GM06990 (cell line): ENCODE data around the gene TIMP1.
A peak's percentile ranks its signal among the peaks of the same experiment; 100 is the strongest.

Experiments used
- DNase-seq: peaks from one replicate; pipeline ENCODE4 v3.0.0-alpha.2; 2011; ENCODE audit not compliant: insufficient read length; ENCODE audit errors: extremely low read depth
- H3K27me3 ChIP-seq: replicated peaks from 2 replicates; pipeline ENCODE4 v1.6.0; 2011; ENCODE audit warnings: low read length; ENCODE audit not compliant: control insufficient read depth, insufficient read depth
- H3K36me3 ChIP-seq: 2 replicates; pipeline ENCODE4 v1.5.1; 2011; ENCODE audit warnings: low read length; ENCODE audit not compliant: control insufficient read depth, insufficient read depth
- H3K4me3 ChIP-seq: replicated peaks from 2 replicates; pipeline ENCODE4 v1.5.1; 2011; ENCODE audit warnings: low read depth, mild to moderate bottlenecking, control low read depth, low read length
- CTCF ChIP-seq: IDR thresholded peaks from 2 replicates; pipeline ENCODE4 v1.5.1; 2011; ENCODE audit warnings: low read length, control low read depth, mild to moderate bottlenecking, inconsistent platforms; ENCODE audit not compliant: insufficient read depth, poor library complexity, severe bottlenecking

Gene TIMP1

GRCh38 chrX:47579537-47579936 is 2.7 kb upstream of the TIMP1 start:
- H3K27me3 ChIP-seq = no peaks in the 10 kb centered on the region
- DNase-seq = no peak
- TF ChIP-seq CTCF = no peak
- H3K4me3 ChIP-seq = no peak overlapping the region
- no peaks in the 10 kb centered on the region for H3K36me3 ChIP-seq

GRCh38 chrX:47583240-47583861 is 1.1 kb downstream of the TIMP1 start:
- no peak for TF ChIP-seq CTCF
- DNase-seq = no peak
- peak overlapping the region; percentile 63 for H3K4me3 ChIP-seq
- H3K27me3 ChIP-seq = no peaks in the 10 kb centered on the region; the same call in 1 of the 2 replicates
- H3K36me3 ChIP-seq = peaks cover 2% of the 10 kb centered on the region; the same call in 1 of the 2 replicates

GRCh38 chrX:47584714-47585113 is 2.5 kb downstream of the TIMP1 start:
- Histone ChIP-seq H3K27me3 (no peaks in the 10 kb centered on the region; the same call in 1 of the 2 replicates), H3K4me3 (no peak overlapping the region), H3K36me3 (peaks cover 2% of the 10 kb centered on the region; the same call in 1 of the 2 replicates)
- TF ChIP-seq CTCF = no peak
- DNase-seq = no peak

GRCh38 chrX:47585273-47585672 is 3.0 kb downstream of the TIMP1 start:
- no peak overlapping the region for H3K4me3 ChIP-seq
- peaks cover 2% of the 10 kb centered on the region; the same call in 1 of the 2 replicates for H3K36me3 ChIP-seq
- no peak for TF ChIP-seq CTCF
- no peak for DNase-seq
- H3K27me3 ChIP-seq = no peaks in the 10 kb centered on the region; the same call in 1 of the 2 replicates

- DNase-seq = no peak
- H3K27me3 ChIP-seq = no peaks in the 10 kb centered on the region; the same call in 1 of the 2 replicates
- H3K4me3 ChIP-seq = no peak overlapping the region
- H3K36me3 ChIP-seq = peaks cover 2% of the 10 kb centered on the region; the same call in 1 of the 2 replicates
- TF ChIP-seq CTCF = no peak
Observed at GRCh38 chrX:47586043-47586787, 4.0 kb downstream of the TIMP1 start.
